Caki2 (cell line): ENCODE measurements around the gene FAM117B. TPM values are rescaled to one million over a fixed set of nuclear protein-coding genes. Genes with fewer than 3 reads are reported as not detected.
"Not testable (repeated sequence)": the region's sequence is repeated elsewhere in the genome, so short reads cannot be mapped to it uniquely, and the experiment has no call there.

ENCODE experiments used
- DNase-seq: peaks from one replicate; pipeline ENCODE4 v3.0.0-alpha.2; 2015; ENCODE audit warnings: low read depth
- in situ Hi-C: cut with HindIII; loops from 2 replicates; pipeline ENCODE4 v1.10.0; 2016; ENCODE audit warnings: low sequenced_read_pairs, low pct_unique_long_range_greater_than_20kb, mixed read lengths
- total RNA-seq: library from RNA; depleted of rRNA; stranded (reverse); fragments of >200 nt; shearing (Covaris generic); gene quantifications from 2 replicates; pipeline ENCODE4 v1.2.3, GENCODE V29; 2014; ENCODE audit warnings: low replicate concordance

FAM117B gene
- total RNA-seq, 1 experiment from 2014 or later, result 1.7 TPM

DNA sequence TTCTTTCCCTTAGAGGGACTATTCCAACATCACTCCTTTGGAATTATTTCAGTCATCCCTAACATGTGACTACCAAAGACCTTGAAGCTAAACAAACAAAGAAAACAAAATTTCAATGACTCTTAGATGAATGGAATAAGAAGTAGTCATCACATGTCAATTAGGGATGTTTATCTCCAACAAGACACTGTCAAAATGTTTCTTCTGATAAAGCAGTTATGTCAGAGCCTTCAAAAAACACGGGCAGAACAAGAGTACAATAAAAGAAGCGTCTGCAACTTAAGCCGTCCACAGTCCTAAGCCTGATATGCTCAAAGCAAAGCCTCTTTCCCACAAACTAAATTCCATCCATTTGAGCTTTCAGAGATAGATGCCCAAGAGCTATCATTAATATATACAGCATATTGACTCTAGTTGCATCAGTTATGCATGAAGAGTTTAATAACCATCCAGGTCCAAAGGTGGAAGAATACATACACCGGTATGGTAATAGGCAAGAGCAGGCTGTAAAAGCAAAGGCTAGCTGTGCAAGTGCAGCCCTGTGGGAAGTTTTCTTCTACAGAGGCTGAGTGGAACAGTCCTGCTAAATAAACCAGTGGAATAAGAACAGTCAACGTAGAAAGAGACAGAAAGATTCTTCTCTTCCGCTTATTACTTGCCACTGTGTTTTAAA is 138.7 kb downstream of the FAM117B start:
- in situ Hi-C loops, result no loop called here
- DNase-seq, result no peak

DNA sequence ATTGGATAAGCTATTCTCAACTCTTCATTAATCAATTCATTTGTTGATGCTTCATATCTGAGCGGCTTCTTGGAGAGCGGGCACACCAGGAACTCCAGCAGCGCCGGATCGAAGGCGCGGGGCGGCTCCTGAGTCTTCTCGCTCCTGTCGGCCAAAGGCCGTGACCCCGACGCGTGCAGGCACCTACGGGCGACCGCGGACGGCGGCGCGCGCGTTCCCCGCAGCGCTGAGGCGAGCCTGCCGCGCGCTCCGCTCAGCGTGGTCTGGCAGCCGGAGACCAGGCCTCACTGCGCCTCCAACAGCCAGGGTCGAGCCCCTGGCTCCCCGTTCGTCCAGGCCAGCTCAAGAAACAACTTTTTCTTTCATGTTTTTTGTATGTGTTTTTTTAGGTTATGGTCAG is 139.3 kb downstream of the FAM117B start:
- no peak for DNase-seq
- in situ Hi-C loops, result no loop called here

- in situ Hi-C loops, result no loop called here
- DNase-seq, result no peak
Measured at GRCh38 chr2:202778217-202778616, 143.4 kb downstream of the FAM117B start.

GRCh38 chr2:202780514-202781021 is 145.8 kb downstream of the FAM117B start:
- DNase-seq, result peak; percentile 69

GRCh38 chr2:202782940-202783558 is 148.3 kb downstream of the FAM117B start:
- no peak for DNase-seq
- in situ Hi-C loops, result no loop called here

More at GRCh38 chr2:202780514-202781021, 145.8 kb downstream of the FAM117B start:
- in situ Hi-C loops, result no loop called here

GRCh38 chr2:202786842-202787241 is 152.1 kb downstream of the FAM117B start:
- in situ Hi-C loops, result no loop called here
- DNase-seq, result no peak

DNA sequence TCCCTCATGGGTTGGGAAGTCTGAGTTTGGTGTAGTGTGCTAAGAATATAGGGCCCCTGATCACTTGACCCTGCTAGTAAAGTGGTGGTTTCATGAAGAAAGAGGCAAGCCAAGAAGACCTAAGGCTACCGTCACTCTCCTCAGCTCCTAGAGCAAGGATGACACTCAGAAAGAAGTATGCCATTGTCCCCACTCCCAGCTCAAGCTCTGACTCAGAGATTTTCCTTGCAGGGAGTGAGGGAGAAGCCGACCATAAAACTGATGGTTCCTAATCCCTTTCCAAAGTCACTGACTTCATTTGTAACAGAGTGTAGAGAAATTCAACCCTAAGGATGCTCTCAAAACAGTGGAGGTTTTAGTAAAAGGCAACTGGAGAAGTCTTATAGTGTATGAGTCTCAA is 155.9 kb downstream of the FAM117B start:
- in situ Hi-C loops, result no loop called here
- no peak for DNase-seq

- in situ Hi-C loops, result no loop called here
- no peak for DNase-seq
Measured at GRCh38 chr2:202797944-202798343, 163.2 kb downstream of the FAM117B start.

GRCh38 chr2:202805911-202806310 is 171.1 kb downstream of the FAM117B start:
- DNase-seq, in situ Hi-C loops: not testable (repeated sequence)

GRCh38 chr2:202807431-202808138 is 172.8 kb downstream of the FAM117B start:
- in situ Hi-C loops, result not testable (repeated sequence)
- DNase-seq, result peak; percentile 87

DNA sequence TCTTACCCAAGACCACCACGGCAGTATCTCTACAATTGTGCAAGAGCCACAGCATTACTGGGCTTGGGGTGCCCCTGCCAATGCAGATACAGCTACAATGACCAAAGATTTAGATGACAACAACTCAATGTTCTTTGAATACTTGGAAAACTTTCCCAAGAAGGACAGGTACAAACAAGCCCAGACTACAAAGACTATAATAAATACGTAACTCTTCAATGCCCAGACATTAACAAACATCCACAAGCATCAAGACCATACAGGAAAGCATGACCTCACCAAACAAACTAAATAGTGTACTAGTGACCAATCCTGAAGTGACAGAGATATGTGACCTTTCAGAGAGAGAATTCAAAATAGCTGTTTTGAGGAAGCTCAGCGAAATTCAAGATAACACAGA is 174.0 kb downstream of the FAM117B start:
- DNase-seq, result no peak
- in situ Hi-C loops, result no loop called here

- in situ Hi-C loops, result no loop called here
- DNase-seq, result no peak
Measured at GRCh38 chr2:202813387-202813786, 178.6 kb downstream of the FAM117B start.

- no peak for DNase-seq
- in situ Hi-C loops, result no loop called here
Measured at GRCh38 chr2:202814226-202814625, 179.5 kb downstream of the FAM117B start.

DNA sequence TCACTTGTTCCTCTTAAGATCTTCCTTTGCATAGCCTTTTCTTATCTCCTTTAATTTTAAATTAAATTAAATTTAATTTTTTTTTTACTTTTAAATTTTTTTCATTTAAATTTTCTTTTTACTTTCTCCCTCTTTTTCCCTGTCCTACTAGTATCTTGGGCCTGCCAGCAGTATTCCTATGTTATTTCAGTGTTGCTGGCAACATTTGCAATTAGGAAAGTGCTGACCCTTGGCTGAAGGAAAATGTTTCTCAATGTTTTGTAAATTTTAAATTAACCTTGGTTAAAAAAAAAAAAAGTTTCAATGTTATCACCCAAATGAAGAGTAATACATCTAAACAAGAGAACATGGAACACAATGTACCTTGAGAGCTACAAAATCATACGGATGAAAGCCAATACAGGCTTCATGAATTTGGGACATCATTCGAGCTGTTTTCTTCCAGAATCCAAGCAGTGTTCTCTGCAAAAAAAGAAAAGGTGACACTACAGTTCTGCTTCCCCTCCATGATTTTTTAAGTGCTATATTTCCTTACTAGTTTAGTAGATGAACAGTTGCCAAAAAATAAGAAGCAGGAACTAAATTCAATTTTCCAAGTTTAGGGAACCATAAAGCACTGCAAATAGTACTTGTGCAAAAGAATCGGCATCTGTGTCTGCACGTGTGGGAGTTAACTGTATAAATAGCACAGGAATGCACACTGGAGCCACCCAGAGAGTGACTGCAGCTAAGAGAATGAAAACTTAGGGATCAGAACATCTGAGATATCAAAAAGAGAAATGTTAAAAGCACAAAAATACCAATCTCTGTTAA is 181.0 kb downstream of the FAM117B start:
- in situ Hi-C loops, result no loop called here
- DNase-seq, result no peak

GRCh38 chr2:202817771-202818170 is 183.0 kb downstream of the FAM117B start:
- in situ Hi-C loops, result no loop called here
- no peak for DNase-seq

DNA sequence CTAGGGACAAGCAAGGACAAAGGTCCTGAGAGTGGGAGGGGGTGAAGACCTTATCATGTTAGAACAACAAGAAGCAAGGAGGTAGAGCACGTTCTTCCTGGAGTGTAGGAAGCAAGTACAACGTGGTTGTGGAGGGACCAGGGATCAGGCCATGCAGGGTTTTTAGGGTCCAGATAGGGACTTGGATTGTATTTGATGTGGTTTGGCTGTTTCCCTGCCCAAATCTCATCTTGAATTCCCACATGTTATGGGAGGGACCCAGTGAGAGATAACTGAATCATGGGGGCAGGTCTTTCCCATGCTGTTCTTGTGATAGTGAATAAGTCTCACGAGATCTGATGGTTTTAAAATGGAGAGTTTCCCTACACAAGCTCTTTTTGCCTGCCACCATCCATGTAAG is 183.6 kb downstream of the FAM117B start:
- DNase-seq, result no peak
- in situ Hi-C loops, result no loop called here
